NCI-H2196 (cell line): ENCODE results near the gene TCEAL7.

Experiments
- DNase-seq: peaks from one replicate; lab custom pipeline; 2025; ENCODE audit not compliant: unreplicated experiment; lab: John Stamatoyannopoulos, UW

TCEAL7 gene

GRCh38 chrX:103363046-103363445, 33.0 kb downstream of the TCEAL7 start:
- DNase-seq = no peak

- no peak for DNase-seq
These were observed 37.5 kb downstream of the TCEAL7 start for GRCh38 chrX:103367502-103367901.

GRCh38 chrX:103369479-103369878, 39.4 kb downstream of the TCEAL7 start:
- no peak for DNase-seq

GRCh38 chrX:103372886-103373285, 42.8 kb downstream of the TCEAL7 start:
- DNase-seq = no peak

GRCh38 chrX:103373581-103373980, 43.5 kb downstream of the TCEAL7 start:
- no peak for DNase-seq

GRCh38 chrX:103376118-103376978, 46.3 kb downstream of the TCEAL7 start, which contains the start of gene BEX3:
BEX3 (plus strand) TSS chrX:103376538; CDS start chrX:103377522, 984 bp downstream.
- DNase-seq = peak; percentile 61

GRCh38 chrX:103376979-103377324, 46.9 kb downstream of the TCEAL7 start:
- no peak for DNase-seq

GRCh38 chrX:103378990-103379389, 49.0 kb downstream of the TCEAL7 start:
- DNase-seq = no peak
